GM23338 (cell line): ENCODE data around the gene HDHD3. TPM values are rescaled to one million over a fixed set of nuclear protein-coding genes. Genes with fewer than 3 reads are reported as not detected.
A peak's percentile ranks its signal among the peaks of the same experiment; 100 is the strongest.

Experiments
- ATAC-seq: fragments of 200-7000 bp; cut with Tn5 transposase; 3 replicates; pipeline ENCODE4 v1.9.1; 2020
- DNase-seq: peaks from one replicate; pipeline ENCODE4 v3.0.0-alpha.2; 2015; ENCODE audit warnings: low spot score
- H2AFZ ChIP-seq: fragments of 200-600 bp; sonication (generic); 2 replicates; pipeline ENCODE4 v1.8.0; 2016; ENCODE audit warnings: antibody characterized with exemption, mild to moderate bottlenecking, moderate library complexity
- H3F3A ChIP-seq: fragments of 200-600 bp; sonication (generic); replicated peaks from 2 replicates; pipeline ENCODE4 v1.8.0; 2017; ENCODE audit warnings: antibody characterized with exemption, mixed run types, low read depth
- H3K27ac ChIP-seq: fragments of 200-600 bp; sonication (generic); 2 replicates; pipeline ENCODE4 v1.6.1; 2016; ENCODE audit warnings: low read depth
- H3K27me3 ChIP-seq: fragments of 200-600 bp; sonication (generic); 2 replicates; pipeline ENCODE4 v1.8.0; 2016; ENCODE audit warnings: mild to moderate bottlenecking, mixed run types, moderate library complexity; ENCODE audit not compliant: insufficient read depth
- H3K36me3 ChIP-seq: fragments of 200-600 bp; sonication (generic); 2 replicates; pipeline ENCODE4 v1.8.0; 2016; ENCODE audit warnings: mild to moderate bottlenecking; ENCODE audit not compliant: insufficient read depth
- H3K4me1 ChIP-seq: fragments of 200-600 bp; sonication (generic); 2 replicates; pipeline ENCODE4 v1.8.0; 2016; ENCODE audit warnings: mild to moderate bottlenecking, moderate library complexity; ENCODE audit not compliant: insufficient read depth
- H3K4me2 ChIP-seq: fragments of 200-600 bp; sonication (generic); 2 replicates; pipeline ENCODE4 v1.7.1; 2017; ENCODE audit warnings: mixed run types
- H3K4me3 ChIP-seq: fragments of 200-600 bp; sonication (generic); 2 replicates; pipeline ENCODE4 v1.6.1; 2016; ENCODE audit warnings: mixed run types
- H3K79me2 ChIP-seq: fragments of 200-600 bp; sonication (generic); replicated peaks from 2 replicates; pipeline ENCODE4 v1.8.0; 2017; ENCODE audit warnings: mild to moderate bottlenecking; ENCODE audit not compliant: insufficient read depth
- H3K9me2 ChIP-seq: fragments of 200-600 bp; sonication (generic); 2 replicates; pipeline ENCODE4 v1.8.0; 2017; ENCODE audit not compliant: insufficient read depth
- H4K20me1 ChIP-seq: fragments of 200-600 bp; sonication (generic); replicated peaks from 2 replicates; pipeline ENCODE4 v1.8.0; 2017; ENCODE audit warnings: mild to moderate bottlenecking; ENCODE audit not compliant: insufficient read depth
- H3K27ac Mint-ChIP-seq: 2 replicates; pipeline ENCODE4 v1.8.0; 2020; ENCODE audit warnings: inconsistent platforms, mild to moderate bottlenecking, moderate library complexity, mixed read lengths
- H3K27me3 Mint-ChIP-seq: 3 replicates; pipeline ENCODE4 v1.8.0; 2022; ENCODE audit warnings: low read depth, mild to moderate bottlenecking, moderate library complexity, mixed read lengths, inconsistent platforms; ENCODE audit not compliant: insufficient read depth, poor library complexity
- H3K36me3 Mint-ChIP-seq: 3 replicates; pipeline ENCODE4 v1.8.0; 2021; ENCODE audit warnings: low read depth, mild to moderate bottlenecking, inconsistent platforms, moderate library complexity, mixed read lengths
- H3K4me1 Mint-ChIP-seq: 3 replicates; pipeline ENCODE4 v1.8.0; 2020; ENCODE audit warnings: mild to moderate bottlenecking, inconsistent platforms, mixed read lengths
- H3K4me3 Mint-ChIP-seq: 3 replicates; pipeline ENCODE4 v1.8.0; 2021; ENCODE audit warnings: moderate library complexity, mild to moderate bottlenecking, inconsistent platforms, mixed read lengths
- H3K9me3 Mint-ChIP-seq: 3 replicates; pipeline ENCODE4 v1.8.0; 2020; ENCODE audit warnings: moderate library complexity, mild to moderate bottlenecking, inconsistent platforms, mixed read lengths
- CREB1 ChIP-seq: fragments of 250-450 bp; sonication (Bioruptor Pico); IDR thresholded peaks from 2 replicates; pipeline ENCODE4 v1.5.0; 2020; ENCODE audit warnings: low read depth, mild to moderate bottlenecking, moderate library complexity
- ETS1 ChIP-seq: IDR thresholded peaks from 2 replicates; pipeline ENCODE4 v1.6.1; 2016; ENCODE audit warnings: antibody characterized with exemption
- EZH2 ChIP-seq: fragments of 200-600 bp; sonication (generic); IDR thresholded peaks from one replicate; pipeline ENCODE4 v1.8.0; 2017; ENCODE audit warnings: antibody characterized with exemption, mild to moderate bottlenecking, low read depth; ENCODE audit not compliant: unreplicated experiment
- EZH2phosphoT487 ChIP-seq: fragments of 200-600 bp; sonication (generic); IDR thresholded peaks from one replicate; pipeline ENCODE4 v1.8.1; 2018; ENCODE audit warnings: antibody characterized with exemption; ENCODE audit not compliant: unreplicated experiment
- JUNB ChIP-seq: IDR thresholded peaks from one replicate; pipeline ENCODE4 v1.6.1; 2016; ENCODE audit warnings: antibody characterized with exemption; ENCODE audit not compliant: unreplicated experiment
- NANOG ChIP-seq: IDR thresholded peaks from 2 replicates; pipeline ENCODE4 v1.6.1; 2016; ENCODE audit warnings: antibody characterized with exemption, borderline replicate concordance
- POLR2AphosphoS5 ChIP-seq: IDR thresholded peaks from 2 replicates; pipeline ENCODE4 v1.6.1; 2016; ENCODE audit warnings: antibody characterized with exemption, low read depth
- STAT1 ChIP-seq: IDR thresholded peaks from one replicate; pipeline ENCODE4 v1.6.1; 2016; ENCODE audit warnings: antibody characterized with exemption; ENCODE audit not compliant: unreplicated experiment
- ZNF114 ChIP-seq: fragments of 250-450 bp; sonication (Bioruptor Pico); IDR thresholded peaks from 2 replicates; pipeline ENCODE4 v1.5.0; 2020; ENCODE audit warnings: mild to moderate bottlenecking, moderate library complexity
- ZNF331 ChIP-seq: fragments of 250-450 bp; sonication (Bioruptor Pico); IDR thresholded peaks from 2 replicates; pipeline ENCODE4 v1.5.0; 2020; ENCODE audit warnings: low read depth, mild to moderate bottlenecking, moderate library complexity
- ZNF462 ChIP-seq: fragments of 250-450 bp; sonication (Bioruptor Pico); IDR thresholded peaks from 2 replicates; pipeline ENCODE4 v1.5.0; 2020; ENCODE audit warnings: mild to moderate bottlenecking, moderate library complexity
- polyA plus RNA-seq: library from polyadenylated mRNA; unstranded; fragments of >200 nt; fragmentation: Nextera tagmentation; extraction: Ambion mirVana; gene quantifications from 2 replicates; pipeline ENCODE4 v1.2.1, GENCODE V29; 2016
- total RNA-seq: library from RNA; depleted of rRNA; stranded (reverse); fragments of >200 nt; shearing (Covaris generic); gene quantifications from 2 replicates; pipeline ENCODE4 v1.2.3, GENCODE V29; 2014
- TF ChIP-seq, protein P1 (sequence below), 2 experiments: fragments of 200-600 bp in 1 of 2; sonication (generic) in 1 of 2; conservative IDR thresholded peaks; 2 replicates each; pipeline versions ENCODE4 v1.5.1 to v1.6.1; 2016 to 2017; ENCODE audit warnings: antibody characterized with exemption in 2 of 2, low read depth in 2 of 2, mild to moderate bottlenecking in 2 of 2, moderate library complexity in 1 of 2

HDHD3 gene
- total and polyA plus RNA-seq, 2 experiments from 2014 or later = 9.5 to 17.7 TPM

DNA sequence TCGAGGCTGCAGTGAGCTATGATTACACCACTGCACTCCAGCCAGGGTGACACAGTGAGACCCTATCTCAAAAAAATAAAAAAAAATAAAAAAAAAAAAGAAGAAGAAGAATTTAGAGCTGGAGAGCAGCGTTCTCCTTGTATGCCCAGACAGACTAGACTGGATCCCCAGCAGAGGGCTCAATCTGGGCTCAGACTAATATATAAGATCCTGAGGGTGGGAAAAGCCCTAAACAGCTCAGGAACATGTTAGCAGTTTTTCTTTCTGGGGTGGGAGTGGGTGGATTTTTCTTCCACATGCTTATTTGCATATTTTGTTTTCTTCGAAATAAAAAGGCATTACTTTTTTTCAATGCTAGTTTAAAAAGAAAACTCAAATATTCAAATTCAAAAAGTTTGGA is 28.3 kb downstream of the HDHD3 start:
- Histone ChIP-seq H2AFZ (no peak overlapping the region), H3K27me3 (peaks cover 28% of the 10 kb centered on the region), H3K79me2 (no peaks in the 10 kb centered on the region), H3K4me3 (no peak overlapping the region), H3K4me2 (peak overlapping the region; percentile 80; the same call in 1 of the 2 replicates), H4K20me1 (no peaks in the 10 kb centered on the region), H3K9me2 (peaks cover 2% of the 10 kb centered on the region; the same call in 1 of the 2 replicates), H3K36me3 (no peaks in the 10 kb centered on the region), H3F3A (no peaks in the 10 kb centered on the region), H3K4me1 (peaks cover 16% of the 10 kb centered on the region; the same call in 1 of the 2 replicates), H3K27ac (no peak overlapping the region)
- Mint-ChIP-seq H3K27me3 (peaks cover 19% of the 10 kb centered on the region), H3K36me3 (no peaks in the 10 kb centered on the region), H3K4me3 (peak overlapping the region; percentile 48; the same call in 1 of the 3 replicates), H3K9me3 (no peaks in the 10 kb centered on the region), H3K27ac (no peak overlapping the region), H3K4me1 (peaks cover 16% of the 10 kb centered on the region)
- no peak for DNase-seq
- TF ChIP-seq ZNF462 = no peak
- no peak for TF ChIP-seq ETS1
- TF ChIP-seq EZH2phosphoT487 = no peak
- TF ChIP-seq JUNB = no peak
- no peak for TF ChIP-seq STAT1
- no peak for TF ChIP-seq ZNF331
- TF ChIP-seq, protein P1, sequence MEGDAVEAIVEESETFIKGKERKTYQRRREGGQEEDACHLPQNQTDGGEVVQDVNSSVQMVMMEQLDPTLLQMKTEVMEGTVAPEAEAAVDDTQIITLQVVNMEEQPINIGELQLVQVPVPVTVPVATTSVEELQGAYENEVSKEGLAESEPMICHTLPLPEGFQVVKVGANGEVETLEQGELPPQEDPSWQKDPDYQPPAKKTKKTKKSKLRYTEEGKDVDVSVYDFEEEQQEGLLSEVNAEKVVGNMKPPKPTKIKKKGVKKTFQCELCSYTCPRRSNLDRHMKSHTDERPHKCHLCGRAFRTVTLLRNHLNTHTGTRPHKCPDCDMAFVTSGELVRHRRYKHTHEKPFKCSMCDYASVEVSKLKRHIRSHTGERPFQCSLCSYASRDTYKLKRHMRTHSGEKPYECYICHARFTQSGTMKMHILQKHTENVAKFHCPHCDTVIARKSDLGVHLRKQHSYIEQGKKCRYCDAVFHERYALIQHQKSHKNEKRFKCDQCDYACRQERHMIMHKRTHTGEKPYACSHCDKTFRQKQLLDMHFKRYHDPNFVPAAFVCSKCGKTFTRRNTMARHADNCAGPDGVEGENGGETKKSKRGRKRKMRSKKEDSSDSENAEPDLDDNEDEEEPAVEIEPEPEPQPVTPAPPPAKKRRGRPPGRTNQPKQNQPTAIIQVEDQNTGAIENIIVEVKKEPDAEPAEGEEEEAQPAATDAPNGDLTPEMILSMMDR (conservative IDR thresholded peaks at IDR 0.05; ENCODE audit: low read depth in 2 of 2) = no peak
- TF ChIP-seq POLR2AphosphoS5 = no peak
- TF ChIP-seq ZNF114 (CRISPR knock-in tag) = no peak
- no peak for TF ChIP-seq CREB1
- no peak for TF ChIP-seq NANOG
- no peak for TF ChIP-seq EZH2
- no peak for ATAC-seq
